ENCODE results near the gene ODAD4. TPM values are rescaled to one million over a fixed set of nuclear protein-coding genes. Genes with fewer than 3 reads are reported as not detected.

Gene ODAD4
- total and polyA plus RNA-seq, 2 of the 8 experiments (the other 6 are each of a cell fraction or from before 2014, with no cell fraction given), result 0.48 to 1.3 TPM

DNA sequence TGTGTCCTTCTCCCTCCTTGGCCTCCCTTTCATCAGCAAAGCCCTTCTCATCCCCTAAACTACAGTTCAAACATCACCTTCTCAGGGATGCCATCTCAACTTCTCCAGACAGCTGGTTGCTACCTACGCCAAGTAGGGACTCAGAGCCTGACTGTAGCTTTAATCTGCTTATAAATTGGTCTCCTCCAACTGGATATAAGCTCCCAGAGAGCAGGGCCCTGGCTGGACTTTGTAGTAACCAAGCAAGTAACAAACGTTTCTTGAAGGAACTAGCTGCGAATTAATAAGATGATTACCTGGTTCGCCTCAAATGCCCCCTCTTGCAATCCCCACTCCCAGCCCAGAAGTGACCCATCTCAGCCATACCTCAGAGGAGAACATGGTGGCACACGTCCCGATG lies 47.7 kb upstream of the ODAD4 start (continued):
- TF ChIP-seq, protein P1, sequence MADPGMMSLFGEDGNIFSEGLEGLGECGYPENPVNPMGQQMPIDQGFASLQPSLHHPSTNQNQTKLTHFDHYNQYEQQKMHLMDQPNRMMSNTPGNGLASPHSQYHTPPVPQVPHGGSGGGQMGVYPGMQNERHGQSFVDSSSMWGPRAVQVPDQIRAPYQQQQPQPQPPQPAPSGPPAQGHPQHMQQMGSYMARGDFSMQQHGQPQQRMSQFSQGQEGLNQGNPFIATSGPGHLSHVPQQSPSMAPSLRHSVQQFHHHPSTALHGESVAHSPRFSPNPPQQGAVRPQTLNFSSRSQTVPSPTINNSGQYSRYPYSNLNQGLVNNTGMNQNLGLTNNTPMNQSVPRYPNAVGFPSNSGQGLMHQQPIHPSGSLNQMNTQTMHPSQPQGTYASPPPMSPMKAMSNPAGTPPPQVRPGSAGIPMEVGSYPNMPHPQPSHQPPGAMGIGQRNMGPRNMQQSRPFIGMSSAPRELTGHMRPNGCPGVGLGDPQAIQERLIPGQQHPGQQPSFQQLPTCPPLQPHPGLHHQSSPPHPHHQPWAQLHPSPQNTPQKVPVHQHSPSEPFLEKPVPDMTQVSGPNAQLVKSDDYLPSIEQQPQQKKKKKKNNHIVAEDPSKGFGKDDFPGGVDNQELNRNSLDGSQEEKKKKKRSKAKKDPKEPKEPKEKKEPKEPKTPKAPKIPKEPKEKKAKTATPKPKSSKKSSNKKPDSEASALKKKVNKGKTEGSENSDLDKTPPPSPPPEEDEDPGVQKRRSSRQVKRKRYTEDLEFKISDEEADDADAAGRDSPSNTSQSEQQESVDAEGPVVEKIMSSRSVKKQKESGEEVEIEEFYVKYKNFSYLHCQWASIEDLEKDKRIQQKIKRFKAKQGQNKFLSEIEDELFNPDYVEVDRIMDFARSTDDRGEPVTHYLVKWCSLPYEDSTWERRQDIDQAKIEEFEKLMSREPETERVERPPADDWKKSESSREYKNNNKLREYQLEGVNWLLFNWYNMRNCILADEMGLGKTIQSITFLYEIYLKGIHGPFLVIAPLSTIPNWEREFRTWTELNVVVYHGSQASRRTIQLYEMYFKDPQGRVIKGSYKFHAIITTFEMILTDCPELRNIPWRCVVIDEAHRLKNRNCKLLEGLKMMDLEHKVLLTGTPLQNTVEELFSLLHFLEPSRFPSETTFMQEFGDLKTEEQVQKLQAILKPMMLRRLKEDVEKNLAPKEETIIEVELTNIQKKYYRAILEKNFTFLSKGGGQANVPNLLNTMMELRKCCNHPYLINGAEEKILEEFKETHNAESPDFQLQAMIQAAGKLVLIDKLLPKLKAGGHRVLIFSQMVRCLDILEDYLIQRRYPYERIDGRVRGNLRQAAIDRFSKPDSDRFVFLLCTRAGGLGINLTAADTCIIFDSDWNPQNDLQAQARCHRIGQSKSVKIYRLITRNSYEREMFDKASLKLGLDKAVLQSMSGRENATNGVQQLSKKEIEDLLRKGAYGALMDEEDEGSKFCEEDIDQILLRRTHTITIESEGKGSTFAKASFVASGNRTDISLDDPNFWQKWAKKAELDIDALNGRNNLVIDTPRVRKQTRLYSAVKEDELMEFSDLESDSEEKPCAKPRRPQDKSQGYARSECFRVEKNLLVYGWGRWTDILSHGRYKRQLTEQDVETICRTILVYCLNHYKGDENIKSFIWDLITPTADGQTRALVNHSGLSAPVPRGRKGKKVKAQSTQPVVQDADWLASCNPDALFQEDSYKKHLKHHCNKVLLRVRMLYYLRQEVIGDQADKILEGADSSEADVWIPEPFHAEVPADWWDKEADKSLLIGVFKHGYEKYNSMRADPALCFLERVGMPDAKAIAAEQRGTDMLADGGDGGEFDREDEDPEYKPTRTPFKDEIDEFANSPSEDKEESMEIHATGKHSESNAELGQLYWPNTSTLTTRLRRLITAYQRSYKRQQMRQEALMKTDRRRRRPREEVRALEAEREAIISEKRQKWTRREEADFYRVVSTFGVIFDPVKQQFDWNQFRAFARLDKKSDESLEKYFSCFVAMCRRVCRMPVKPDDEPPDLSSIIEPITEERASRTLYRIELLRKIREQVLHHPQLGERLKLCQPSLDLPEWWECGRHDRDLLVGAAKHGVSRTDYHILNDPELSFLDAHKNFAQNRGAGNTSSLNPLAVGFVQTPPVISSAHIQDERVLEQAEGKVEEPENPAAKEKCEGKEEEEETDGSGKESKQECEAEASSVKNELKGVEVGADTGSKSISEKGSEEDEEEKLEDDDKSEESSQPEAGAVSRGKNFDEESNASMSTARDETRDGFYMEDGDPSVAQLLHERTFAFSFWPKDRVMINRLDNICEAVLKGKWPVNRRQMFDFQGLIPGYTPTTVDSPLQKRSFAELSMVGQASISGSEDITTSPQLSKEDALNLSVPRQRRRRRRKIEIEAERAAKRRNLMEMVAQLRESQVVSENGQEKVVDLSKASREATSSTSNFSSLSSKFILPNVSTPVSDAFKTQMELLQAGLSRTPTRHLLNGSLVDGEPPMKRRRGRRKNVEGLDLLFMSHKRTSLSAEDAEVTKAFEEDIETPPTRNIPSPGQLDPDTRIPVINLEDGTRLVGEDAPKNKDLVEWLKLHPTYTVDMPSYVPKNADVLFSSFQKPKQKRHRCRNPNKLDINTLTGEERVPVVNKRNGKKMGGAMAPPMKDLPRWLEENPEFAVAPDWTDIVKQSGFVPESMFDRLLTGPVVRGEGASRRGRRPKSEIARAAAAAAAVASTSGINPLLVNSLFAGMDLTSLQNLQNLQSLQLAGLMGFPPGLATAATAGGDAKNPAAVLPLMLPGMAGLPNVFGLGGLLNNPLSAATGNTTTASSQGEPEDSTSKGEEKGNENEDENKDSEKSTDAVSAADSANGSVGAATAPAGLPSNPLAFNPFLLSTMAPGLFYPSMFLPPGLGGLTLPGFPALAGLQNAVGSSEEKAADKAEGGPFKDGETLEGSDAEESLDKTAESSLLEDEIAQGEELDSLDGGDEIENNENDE (IDR thresholded peaks at IDR 0.05; ENCODE audit: insufficient replicate concordance, low read length), result no peak
- TF ChIP-seq CREB1 (IDR thresholded peaks at IDR 0.05) (no peak), EP300 (IDR thresholded peaks at IDR 0.05; ENCODE audit: borderline replicate concordance in 1 of 2, low read depth in 2 of 2, low read length in 2 of 2) (no peak), RAD21 (IDR thresholded peaks at IDR 0.05 in 1 of 2, conservative IDR thresholded peaks at IDR 0.05 in 1 of 2; ENCODE audit: low read depth in 2 of 2, low read length in 2 of 2) (no peak)

Data from H1 (cell line).